ENCODE measurements around the gene RAB40C.
A peak's percentile ranks its signal among the peaks of the same experiment; 100 is the strongest.

Gene RAB40C

GRCh38 chr16:654034-654433 lies 64.2 kb downstream of the RAB40C start:
- peaks cover 4% of the 10 kb centered on the region for H3K4me1 Mint-ChIP-seq
- ATAC-seq (no peak), DNase-seq (no peak)
- no peaks in the 10 kb centered on the region for H3K9me3 Mint-ChIP-seq
- H3K27ac Mint-ChIP-seq: no peak overlapping the region
- peaks cover 2% of the 10 kb centered on the region for H3K36me3 Mint-ChIP-seq (ENCODE audit: low read depth)
- no peaks in the 10 kb centered on the region for H3K27me3 Mint-ChIP-seq
- no peak overlapping the region for H3K4me3 Mint-ChIP-seq

GRCh38 chr16:657487-657886 lies 67.6 kb downstream of the RAB40C start:
- Mint-ChIP-seq H3K4me3 (no peak overlapping the region), H3K27me3 (no peaks in the 10 kb centered on the region), H3K36me3 (ENCODE audit: low read depth) (peaks cover 3% of the 10 kb centered on the region), H3K4me1 (peaks cover 5% of the 10 kb centered on the region), H3K9me3 (no peaks in the 10 kb centered on the region), H3K27ac (no peak overlapping the region)
- ATAC-seq: no peak
- DNase-seq: no peak

DNA sequence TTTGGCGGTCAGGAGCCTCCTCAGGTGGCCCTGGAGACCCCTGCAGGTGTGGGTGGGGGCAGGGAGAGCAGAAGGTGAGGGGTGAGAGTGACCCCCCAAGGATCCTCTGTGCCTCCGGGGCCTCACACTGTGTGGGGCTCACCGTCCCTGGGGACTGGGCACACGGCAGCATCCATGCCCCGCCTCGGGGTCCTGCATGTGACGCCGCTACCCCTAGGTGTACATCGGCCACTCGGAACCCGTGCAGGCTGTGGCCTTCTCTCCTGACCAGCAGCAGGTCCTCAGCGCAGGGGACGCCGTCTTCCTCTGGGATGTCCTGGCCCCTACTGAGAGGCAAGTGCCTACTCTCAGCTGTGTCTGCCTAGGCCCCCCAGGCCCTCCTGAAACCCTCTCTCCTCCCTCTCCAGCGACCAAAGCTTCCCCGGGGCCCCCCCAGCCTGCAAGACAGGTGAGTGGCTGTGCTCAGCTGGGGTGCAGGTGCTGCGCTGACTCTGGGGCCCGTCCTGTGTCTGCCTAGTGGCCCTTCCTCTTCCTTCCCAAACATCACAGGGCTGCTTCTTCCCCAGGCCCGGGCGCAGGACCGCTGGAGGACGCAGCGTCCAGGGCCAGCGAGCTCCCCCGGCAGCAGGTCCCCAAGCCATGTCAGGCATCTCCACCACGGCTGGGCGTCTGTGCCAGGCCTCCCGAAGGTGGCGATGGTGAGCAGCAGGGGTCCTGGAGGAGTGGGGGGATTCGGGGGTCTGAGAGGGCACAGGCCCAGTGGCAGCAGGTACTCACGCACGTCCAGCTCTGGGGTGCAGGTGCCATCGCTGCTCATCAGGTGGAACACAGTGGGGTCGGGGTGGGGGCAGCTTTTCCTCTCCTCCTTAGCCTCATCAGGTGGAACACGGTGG lies 69.1 kb downstream of the RAB40C start:
- DNase-seq (no peak), ATAC-seq (no peak)
- Mint-ChIP-seq H3K27ac (no peak overlapping the region), H3K4me1 (peaks cover 5% of the 10 kb centered on the region), H3K9me3 (no peaks in the 10 kb centered on the region), H3K36me3 (ENCODE audit: low read depth) (peaks cover 2% of the 10 kb centered on the region), H3K27me3 (no peaks in the 10 kb centered on the region), H3K4me3 (no peak overlapping the region)

DNA sequence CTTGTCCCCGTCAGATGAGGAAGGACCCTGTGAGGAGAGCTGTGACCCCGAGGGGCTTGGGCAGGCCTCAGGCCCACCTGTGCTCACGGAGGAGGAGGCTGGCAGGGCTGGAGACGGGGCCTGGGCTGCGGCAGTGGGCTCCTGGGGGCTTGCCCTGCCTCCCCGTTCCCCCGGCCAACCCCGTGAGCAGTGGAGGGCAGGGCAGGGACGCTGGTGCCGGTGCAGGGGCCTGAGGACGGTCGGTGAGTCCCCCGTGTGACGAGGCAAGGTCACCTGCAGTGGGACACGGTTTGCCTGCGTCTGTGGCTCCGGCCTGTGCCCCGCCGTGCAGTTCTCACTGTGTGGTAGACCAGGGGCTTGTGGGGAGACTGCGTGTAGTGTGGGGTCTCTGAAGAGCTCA lies 69.8 kb downstream of the RAB40C start:
- Mint-ChIP-seq H3K4me1 (peaks cover 5% of the 10 kb centered on the region), H3K27me3 (no peaks in the 10 kb centered on the region), H3K27ac (no peak overlapping the region), H3K4me3 (no peak overlapping the region), H3K9me3 (no peaks in the 10 kb centered on the region), H3K36me3 (ENCODE audit: low read depth) (peaks cover 2% of the 10 kb centered on the region)
- ATAC-seq (no peak), DNase-seq (no peak)

- H3K4me3 Mint-ChIP-seq: no peak overlapping the region
- no peak for DNase-seq
- H3K27me3 Mint-ChIP-seq: no peaks in the 10 kb centered on the region
- peaks cover 5% of the 10 kb centered on the region for H3K4me1 Mint-ChIP-seq
- no peak for ATAC-seq
- no peaks in the 10 kb centered on the region for H3K9me3 Mint-ChIP-seq
- H3K36me3 Mint-ChIP-seq (ENCODE audit: low read depth): peaks cover 2% of the 10 kb centered on the region
- no peak overlapping the region for H3K27ac Mint-ChIP-seq
These were observed 70.2 kb downstream of the RAB40C start for GRCh38 chr16:660132-660458.

DNA sequence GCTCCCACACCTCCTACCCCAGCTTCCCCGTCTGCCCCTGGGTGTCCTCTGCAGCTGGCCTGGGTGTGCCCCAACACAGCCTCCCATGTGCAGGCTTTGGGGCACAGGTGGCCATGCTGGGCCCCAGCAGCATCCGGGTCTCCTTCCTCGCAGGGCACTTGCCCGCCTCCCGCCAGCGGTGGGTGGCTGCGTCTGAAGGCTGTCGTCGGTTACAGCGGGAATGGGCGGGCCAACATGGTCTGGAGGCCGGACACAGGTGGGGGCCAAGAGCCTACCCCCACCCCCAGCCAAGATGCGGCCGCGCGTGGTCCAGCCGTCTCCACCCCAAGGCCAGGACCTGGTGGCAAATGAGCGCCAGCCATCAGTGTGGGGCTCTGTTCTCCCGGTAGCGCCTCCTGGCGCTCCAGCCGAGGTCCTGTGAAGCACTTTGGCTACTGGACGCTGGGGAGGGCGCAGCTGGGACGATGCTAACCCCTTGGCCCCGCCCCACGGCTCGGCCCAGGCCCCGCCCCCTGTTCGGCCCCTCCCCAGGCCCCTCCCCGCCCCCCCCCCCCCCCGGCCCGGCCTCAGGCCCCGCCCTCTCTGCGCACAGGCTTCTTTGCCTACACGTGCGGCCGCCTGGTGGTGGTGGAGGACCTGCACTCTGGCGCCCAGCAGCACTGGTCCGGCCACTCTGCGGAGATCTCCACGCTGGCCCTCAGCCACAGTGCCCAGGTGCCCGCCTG lies 70.8 kb downstream of the RAB40C start:
- Mint-ChIP-seq H3K27me3 (no peaks in the 10 kb centered on the region), H3K27ac (no peak overlapping the region)
- peak; percentile 47 for ATAC-seq

GRCh38 chr16:661184-661821 lies 71.4 kb downstream of the RAB40C start:
- no peaks in the 10 kb centered on the region for H3K9me3 Mint-ChIP-seq
- H3K27ac Mint-ChIP-seq: no peak overlapping the region
- H3K4me1 Mint-ChIP-seq: peaks cover 5% of the 10 kb centered on the region
- ATAC-seq: no peak
- no peak for DNase-seq
- H3K36me3 Mint-ChIP-seq (ENCODE audit: low read depth): peaks cover 2% of the 10 kb centered on the region
- H3K27me3 Mint-ChIP-seq: no peaks in the 10 kb centered on the region
- H3K4me3 Mint-ChIP-seq: no peak overlapping the region

More for the DNA sequence above, 70.8 kb downstream of the RAB40C start:
- no peaks in the 10 kb centered on the region for H3K9me3 Mint-ChIP-seq
- H3K4me3 Mint-ChIP-seq: no peak overlapping the region
- peak; percentile 68 for DNase-seq
- peaks cover 2% of the 10 kb centered on the region for H3K36me3 Mint-ChIP-seq (ENCODE audit: low read depth)
- H3K4me1 Mint-ChIP-seq: peaks cover 5% of the 10 kb centered on the region

- Mint-ChIP-seq H3K27me3 (no peaks in the 10 kb centered on the region), H3K9me3 (no peaks in the 10 kb centered on the region)
- ATAC-seq: no peak
These were observed 72.2 kb downstream of the RAB40C start for GRCh38 chr16:662095-662494.

GRCh38 chr16:662597-662996 lies 72.7 kb downstream of the RAB40C start:
- H3K27ac Mint-ChIP-seq: no peak overlapping the region
- H3K4me3 Mint-ChIP-seq: no peak overlapping the region
- H3K4me1 Mint-ChIP-seq: peaks cover 6% of the 10 kb centered on the region

More at GRCh38 chr16:662095-662494, 72.2 kb downstream of the RAB40C start:
- Mint-ChIP-seq H3K27ac (no peak overlapping the region), H3K4me1 (peaks cover 5% of the 10 kb centered on the region), H3K4me3 (no peak overlapping the region), H3K36me3 (ENCODE audit: low read depth) (peaks cover 2% of the 10 kb centered on the region)
- DNase-seq: no peak

DNA sequence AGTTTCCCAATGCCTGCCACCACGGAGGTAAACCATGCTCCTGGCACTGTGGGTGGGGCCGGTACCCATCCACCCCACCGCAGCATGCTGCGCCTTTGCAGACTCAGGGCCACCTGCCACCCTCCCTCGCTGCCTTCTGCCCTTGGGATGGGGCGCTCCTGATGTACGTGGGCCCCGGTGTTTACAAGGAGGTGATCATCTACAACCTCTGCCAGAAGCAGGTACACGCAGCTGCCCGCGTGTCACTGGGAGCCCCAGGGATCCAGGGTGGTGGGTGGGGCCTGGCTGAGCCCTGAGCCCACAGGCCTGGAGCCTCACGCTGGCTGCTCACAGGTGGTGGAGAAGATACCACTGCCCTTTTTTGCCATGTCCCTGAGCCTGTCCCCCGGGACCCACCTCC lies 76.7 kb downstream of the RAB40C start:
- peaks cover 6% of the 10 kb centered on the region for H3K4me1 Mint-ChIP-seq
- no peaks in the 10 kb centered on the region for H3K27me3 Mint-ChIP-seq
- H3K27ac Mint-ChIP-seq: no peak overlapping the region
- H3K36me3 Mint-ChIP-seq (ENCODE audit: low read depth): peaks cover 7% of the 10 kb centered on the region
- no peak for ATAC-seq
- DNase-seq: no peak
- H3K4me3 Mint-ChIP-seq: no peak overlapping the region
- H3K9me3 Mint-ChIP-seq: no peaks in the 10 kb centered on the region

More at GRCh38 chr16:662597-662996, 72.7 kb downstream of the RAB40C start:
- Mint-ChIP-seq H3K27me3 (no peaks in the 10 kb centered on the region), H3K9me3 (no peaks in the 10 kb centered on the region), H3K36me3 (ENCODE audit: low read depth) (peaks cover 2% of the 10 kb centered on the region)
- DNase-seq: no peak
- no peak for ATAC-seq

- H3K27me3 Mint-ChIP-seq: no peaks in the 10 kb centered on the region
- H3K27ac Mint-ChIP-seq: peak overlapping the region; percentile 86
- DNase-seq: no peak
- peaks cover 7% of the 10 kb centered on the region for H3K36me3 Mint-ChIP-seq (ENCODE audit: low read depth)
- H3K9me3 Mint-ChIP-seq: no peaks in the 10 kb centered on the region
- no peak for ATAC-seq
- H3K4me3 Mint-ChIP-seq: peak overlapping the region; percentile 76
- H3K4me1 Mint-ChIP-seq: peaks cover 6% of the 10 kb centered on the region
These were observed 77.4 kb downstream of the RAB40C start for GRCh38 chr16:667113-667779.

GRCh38 chr16:667780-668518 lies 78.1 kb downstream of the RAB40C start, which contains the start of gene RHOT2:
RHOT2 (plus strand) TSS chr16:668132; CDS start chr16:668200, 68 bp downstream.
- DNase-seq: peak; percentile 96
- Mint-ChIP-seq H3K27me3 (no peaks in the 10 kb centered on the region), H3K4me1 (peaks cover 6% of the 10 kb centered on the region), H3K4me3 (peak within 1 kb of the TSS; percentile 76), H3K9me3 (no peaks in the 10 kb centered on the region), H3K27ac (peak within 1 kb of the TSS; percentile 86), H3K36me3 (ENCODE audit: low read depth) (peaks cover 5% of the 10 kb centered on the region)
- ATAC-seq: peak; percentile 96

DNA sequence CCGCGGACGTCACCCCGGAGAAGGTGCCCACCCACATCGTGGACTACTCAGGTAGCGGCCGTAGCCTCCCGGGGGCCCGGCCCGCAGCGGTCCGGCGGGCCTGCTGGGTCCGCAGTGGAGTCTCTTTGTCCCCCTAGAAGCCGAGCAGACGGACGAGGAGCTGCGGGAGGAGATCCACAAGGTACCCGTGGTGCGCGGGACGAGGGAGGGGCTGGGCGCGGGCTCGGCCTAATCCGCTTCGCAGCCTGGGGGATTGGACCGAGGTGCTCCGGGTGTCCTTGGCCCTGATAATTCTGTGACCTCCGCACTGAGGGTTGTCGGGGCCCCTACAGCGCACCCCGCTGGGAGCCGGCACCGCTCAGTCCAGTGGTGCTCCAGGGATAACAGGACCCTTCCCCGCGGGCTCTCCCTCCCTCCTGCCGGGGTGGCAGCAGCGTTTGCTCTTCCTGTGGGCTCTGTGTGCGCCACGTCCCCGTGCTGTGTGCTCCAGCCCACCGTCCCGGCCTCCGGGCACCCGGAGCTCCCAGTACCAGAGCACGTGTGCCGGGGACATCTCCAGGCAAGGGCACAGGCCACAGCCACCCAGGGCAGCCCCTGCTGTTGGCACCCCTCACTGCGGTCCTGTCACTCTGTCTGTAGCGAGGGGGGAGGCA lies 78.8 kb downstream of the RAB40C start:
- Mint-ChIP-seq H3K27ac (peak overlapping the region; percentile 67), H3K27me3 (no peaks in the 10 kb centered on the region), H3K9me3 (no peaks in the 10 kb centered on the region), H3K4me3 (peak overlapping the region; percentile 76), H3K36me3 (ENCODE audit: low read depth) (peaks cover 5% of the 10 kb centered on the region), H3K4me1 (peaks cover 6% of the 10 kb centered on the region)
- DNase-seq: no peak
- no peak for ATAC-seq
